GM13976 (cell line): ENCODE measurements around the gene FHDC1.

Source experiments
- DNase-seq: peaks from one replicate; pipeline ENCODE4 v3.0.0; 2012; ENCODE audit warnings: low spot score
- CTCF ChIP-seq: IDR thresholded peaks from 2 replicates; pipeline ENCODE4 v1.5.1; 2012; ENCODE audit warnings: borderline replicate concordance, mild to moderate bottlenecking; ENCODE audit not compliant: insufficient read depth; ENCODE audit errors: extremely low read depth, missing control alignments, control extremely low read depth
- in situ Hi-C: fragments of 300-500 bp; cut with MboI; formaldehyde crosslinking; loops from one replicate; pipeline ENCODE4 v1.12.0; 2022; ENCODE audit warnings: low sequenced_read_pairs, mixed read lengths, inconsistent platforms; ENCODE audit not compliant: unreplicated experiment

Gene FHDC1

DNA sequence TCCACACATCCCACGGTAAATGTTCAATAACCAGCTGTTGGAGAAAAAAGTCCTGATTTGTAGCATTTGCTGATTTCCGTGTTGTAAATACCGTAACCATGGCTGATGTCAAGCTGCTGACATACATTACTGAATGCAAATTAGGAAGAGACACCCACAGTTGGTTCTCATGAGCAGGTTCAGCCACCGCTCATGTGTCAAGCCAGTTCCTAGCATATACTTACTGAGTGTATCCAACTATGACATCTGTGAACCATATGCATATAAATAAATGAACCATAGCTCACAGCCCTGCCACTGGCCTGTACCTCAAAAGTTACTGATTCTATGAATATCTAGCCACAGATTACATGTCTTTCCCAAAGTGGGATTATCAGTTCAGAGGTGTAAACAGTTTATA, 29.5 kb downstream of the FHDC1 start:
- TF ChIP-seq CTCF = no peak
- no peak for DNase-seq
- in situ Hi-C loops = no loop called here

DNA sequence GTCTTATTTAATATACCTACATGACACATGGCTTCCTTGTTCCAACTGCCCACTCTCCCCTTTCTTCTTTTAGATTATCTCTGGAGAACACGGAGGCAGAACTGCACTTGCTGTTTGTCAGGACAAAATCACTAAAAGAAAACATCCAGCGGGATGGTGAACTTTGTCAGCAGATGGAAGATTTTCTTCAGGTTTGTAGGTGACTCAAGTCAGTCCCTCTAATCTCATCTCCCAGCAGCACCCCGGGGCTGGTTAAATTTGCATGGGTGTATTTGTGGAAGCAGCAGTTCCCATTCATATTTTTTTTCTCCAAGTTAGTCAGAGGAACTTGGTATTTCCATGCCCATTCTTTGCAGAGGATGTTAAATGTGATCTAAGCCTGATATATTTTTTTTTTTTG, 31.8 kb downstream of the FHDC1 start:
- TF ChIP-seq CTCF = no peak
- DNase-seq = no peak
- in situ Hi-C loops = no loop called here

DNA sequence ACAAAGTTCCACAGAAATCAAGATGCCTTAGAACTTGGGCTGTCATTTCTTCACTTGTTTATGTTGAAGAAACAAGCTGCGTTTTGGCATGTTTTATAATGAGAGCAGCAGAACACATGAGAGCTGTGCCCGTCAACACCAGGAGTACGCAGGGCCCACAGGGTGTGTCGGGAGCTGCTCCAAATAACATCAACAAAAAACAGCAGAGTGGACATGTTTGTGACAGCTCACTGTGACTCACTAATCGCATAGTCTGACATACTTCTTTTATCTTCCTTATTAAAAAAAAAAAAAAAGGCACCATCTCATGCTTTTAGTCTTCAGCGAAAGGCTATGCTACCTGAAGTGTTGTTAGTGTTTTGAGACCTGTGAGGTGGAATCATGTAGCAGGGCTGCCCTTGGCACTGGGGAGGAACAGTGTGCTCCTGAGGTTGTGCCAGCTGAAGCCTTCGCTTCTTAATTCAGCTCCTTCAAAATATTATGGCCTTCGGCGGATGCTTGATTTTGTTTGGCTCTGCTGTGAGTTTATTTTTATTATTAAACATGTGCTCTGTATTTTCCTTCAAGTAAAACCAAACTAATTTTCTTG, 32.8 kb downstream of the FHDC1 start:
- in situ Hi-C loops = no loop called here
- no peak for TF ChIP-seq CTCF
- DNase-seq = no peak

DNA sequence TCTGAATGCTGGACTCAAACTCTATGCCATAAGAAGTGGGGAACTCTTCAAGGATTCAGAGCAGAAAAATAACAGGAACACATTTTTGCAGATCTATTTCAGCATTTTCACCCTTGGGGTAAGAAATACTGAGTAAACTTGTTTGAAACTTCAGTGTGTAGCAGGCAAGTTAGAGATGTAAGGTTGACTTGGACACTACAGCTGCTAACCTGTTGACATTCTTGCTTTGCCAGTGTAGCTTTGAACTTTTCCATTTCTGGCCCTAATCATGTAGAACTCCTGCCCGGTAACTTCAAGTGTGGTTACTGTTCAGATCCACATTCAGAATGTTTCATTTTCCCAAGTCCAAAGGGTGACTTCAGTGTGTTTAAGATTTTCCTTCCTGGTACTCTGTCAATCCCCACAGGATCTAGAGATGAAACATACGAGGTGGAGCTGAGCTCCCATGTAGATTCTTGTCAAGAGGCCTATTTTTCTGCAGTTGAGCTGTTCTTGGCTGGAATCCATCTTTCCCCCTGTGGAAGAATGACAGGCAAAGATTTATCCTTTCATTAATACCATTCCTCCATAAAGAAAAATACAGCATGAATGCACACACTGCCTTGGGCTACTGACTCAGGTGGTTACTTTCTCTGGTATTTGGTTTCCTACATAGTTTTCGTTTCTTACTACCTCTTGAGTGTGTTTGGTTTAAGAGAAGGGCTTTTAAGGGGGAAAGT, 34.1 kb downstream of the FHDC1 start:
- no peak for TF ChIP-seq CTCF
- in situ Hi-C loops = no loop called here
- DNase-seq = no peak

DNA sequence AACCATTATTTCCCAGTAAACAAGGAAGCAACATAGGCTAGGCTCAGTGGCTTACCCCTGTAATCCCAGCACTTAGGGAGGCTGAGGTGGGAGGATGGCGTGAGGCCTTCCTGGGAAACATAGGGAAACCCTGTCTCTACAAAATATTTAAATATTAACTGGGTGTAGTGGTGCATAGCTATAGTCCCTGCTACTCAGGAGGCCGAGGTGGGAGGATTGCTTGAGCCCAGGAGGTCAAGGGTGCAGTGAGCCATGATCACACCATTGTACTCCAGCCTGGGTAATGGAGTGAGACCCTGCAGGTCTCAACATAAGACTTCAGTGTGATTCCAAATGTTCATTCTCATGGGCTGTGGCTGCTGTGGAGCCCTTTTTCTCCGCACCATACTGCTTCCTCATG, 34.9 kb downstream of the FHDC1 start:
- no peak for DNase-seq
- no peak for TF ChIP-seq CTCF
- in situ Hi-C loops = no loop called here

GRCh38 chr4:152972821-152973628, 36.9 kb downstream of the FHDC1 start:
- no peak for DNase-seq
- in situ Hi-C loops = no loop called here
- TF ChIP-seq CTCF = no peak
